ENCODE data around the gene SLIT3.

The SLIT3 gene

GRCh38 chr5:169287529-169287928 lies 13.4 kb downstream of the SLIT3 start (continued):
- TF ChIP-seq, protein P1, sequence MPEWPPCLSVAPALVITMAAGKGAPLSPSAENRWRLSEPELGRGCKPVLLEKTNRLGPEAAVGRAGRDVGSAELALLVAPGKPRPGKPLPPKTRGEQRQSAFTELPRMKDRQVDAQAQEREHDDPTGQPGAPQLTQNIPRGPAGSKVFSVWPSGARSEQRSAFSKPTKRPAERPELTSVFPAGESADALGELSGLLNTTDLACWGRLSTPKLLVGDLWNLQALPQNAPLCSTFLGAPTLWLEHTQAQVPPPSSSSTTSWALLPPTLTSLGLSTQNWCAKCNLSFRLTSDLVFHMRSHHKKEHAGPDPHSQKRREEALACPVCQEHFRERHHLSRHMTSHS (tag by site-specific recombination; IDR thresholded peaks at IDR 0.05): no peak
- TF ChIP-seq INSM2 (tag by site-specific recombination; IDR thresholded peaks at IDR 0.05): no peak

- H3K36me3 ChIP-seq (ENCODE audit: control insufficient read depth in 2 of 2, insufficient read depth in 1 of 2, low read length in 2 of 2): no peaks in the 10 kb centered on the region
These were observed 14.2 kb downstream of the SLIT3 start for GRCh38 chr5:169286572-169287300.

GRCh38 chr5:169283887-169284286 lies 17.1 kb downstream of the SLIT3 start:
- Histone ChIP-seq H3K4me3 (ENCODE audit: low read depth, low read length) (no peak overlapping the region), H3K9me3 (ENCODE audit: control insufficient read depth, insufficient read depth, low read depth, low read length) (no peaks in the 10 kb centered on the region), H3K4me1 (ENCODE audit: control insufficient read depth, insufficient read depth, low read length) (no peaks in the 10 kb centered on the region), H3K27ac (ENCODE audit: extremely low read depth, low read depth, low read length) (no peak overlapping the region), H3K36me3 (ENCODE audit: control insufficient read depth in 2 of 2, insufficient read depth in 1 of 2, low read length in 2 of 2) (no peaks in the 10 kb centered on the region)
- CTCF ChIA-PET: interaction anchor here (0.6 to 0.9 kb wide), 2 partner anchors 10 to 295 kb away, joined by 3 read pairs; no protein-coding TSS in a partner anchor
- POLR2A ChIA-PET: no interaction called here
- TF ChIP-seq YY1 (tag by site-specific recombination; IDR thresholded peaks at IDR 0.05) (no peak), WT1 (tag by site-specific recombination; IDR thresholded peaks at IDR 0.05) (no peak), SCRT1 (tag by site-specific recombination; IDR thresholded peaks at IDR 0.05; ENCODE audit: borderline replicate concordance) (no peak)

More at GRCh38 chr5:169286572-169287300, 14.2 kb downstream of the SLIT3 start:
- H3K9me3 ChIP-seq (ENCODE audit: control insufficient read depth, insufficient read depth, low read depth, low read length): no peaks in the 10 kb centered on the region
- ChIA-PET POLR2A (no interaction called here), CTCF (interaction anchor here (0.7 to 3.0 kb wide), 4 partner anchors 15 to 299 kb away, joined by 3 to 11 read pairs (median 3); no protein-coding TSS in a partner anchor)
- H3K4me1 ChIP-seq (ENCODE audit: control insufficient read depth, insufficient read depth, low read length): no peaks in the 10 kb centered on the region
- TF ChIP-seq ZEB2 (tag by site-specific recombination; IDR thresholded peaks at IDR 0.05) (no peak), KLF1 (tag by site-specific recombination; IDR thresholded peaks at IDR 0.05) (no peak), ZNF76 (tag by site-specific recombination; IDR thresholded peaks at IDR 0.05; ENCODE audit: borderline replicate concordance, low read depth) (no peak), ZNF843 (tag by site-specific recombination; IDR thresholded peaks at IDR 0.05) (no peak), SALL2 (tag by site-specific recombination; IDR thresholded peaks at IDR 0.05; ENCODE audit: borderline replicate concordance) (no peak), ZNF133 (tag by site-specific recombination; IDR thresholded peaks at IDR 0.05) (no peak), ZNF626 (tag by site-specific recombination; IDR thresholded peaks at IDR 0.05) (no peak), ZNF274 (IDR thresholded peaks at IDR 0.05; ENCODE audit: low read length) (no peak), ZNF274 (tag by site-specific recombination; IDR thresholded peaks at IDR 0.05; ENCODE audit: borderline replicate concordance) (no peak), HOXA7 (CRISPR knock-in tag; IDR thresholded peaks at IDR 0.05; ENCODE audit: borderline replicate concordance) (no peak), EGR2 (tag by site-specific recombination; IDR thresholded peaks at IDR 0.05; ENCODE audit: low read depth) (no peak), ZNF221 (tag by site-specific recombination; IDR thresholded peaks at IDR 0.05; ENCODE audit: borderline replicate concordance) (no peak), MYNN (tag by site-specific recombination; IDR thresholded peaks at IDR 0.05; ENCODE audit: borderline replicate concordance) (no peak), ZNF610 (tag by site-specific recombination; IDR thresholded peaks at IDR 0.05; ENCODE audit: borderline replicate concordance) (no peak), ZNF791 (tag by site-specific recombination; IDR thresholded peaks at IDR 0.05) (no peak), GFI1B (tag by site-specific recombination; IDR thresholded peaks at IDR 0.05) (no peak), ZNF555 (tag by site-specific recombination; conservative IDR thresholded peaks at IDR 0.05) (no peak), ELK4 (IDR thresholded peaks at IDR 0.05; ENCODE audit: borderline replicate concordance, low read depth, low read length) (no peak)
- TF ChIP-seq, protein P2, sequence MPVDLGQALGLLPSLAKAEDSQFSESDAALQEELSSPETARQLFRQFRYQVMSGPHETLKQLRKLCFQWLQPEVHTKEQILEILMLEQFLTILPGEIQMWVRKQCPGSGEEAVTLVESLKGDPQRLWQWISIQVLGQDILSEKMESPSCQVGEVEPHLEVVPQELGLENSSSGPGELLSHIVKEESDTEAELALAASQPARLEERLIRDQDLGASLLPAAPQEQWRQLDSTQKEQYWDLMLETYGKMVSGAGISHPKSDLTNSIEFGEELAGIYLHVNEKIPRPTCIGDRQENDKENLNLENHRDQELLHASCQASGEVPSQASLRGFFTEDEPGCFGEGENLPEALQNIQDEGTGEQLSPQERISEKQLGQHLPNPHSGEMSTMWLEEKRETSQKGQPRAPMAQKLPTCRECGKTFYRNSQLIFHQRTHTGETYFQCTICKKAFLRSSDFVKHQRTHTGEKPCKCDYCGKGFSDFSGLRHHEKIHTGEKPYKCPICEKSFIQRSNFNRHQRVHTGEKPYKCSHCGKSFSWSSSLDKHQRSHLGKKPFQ (tag by site-specific recombination; IDR thresholded peaks at IDR 0.05): no peak
- no peak overlapping the region for H3K4me3 ChIP-seq (ENCODE audit: low read depth, low read length)
- no peak overlapping the region for H3K27ac ChIP-seq (ENCODE audit: extremely low read depth, low read depth, low read length)
